Stimulated activated CD8-positive, alpha-beta memory T cell treated with anti-CD3 and anti-CD28 coated beads, Interleukin-12 subunit alpha, Interleukin-12 subunit beta, amount 100 ng/mL, for 24 hours (primary cell): ENCODE results near the gene SAP30L.

Source experiments
- DNase-seq: peaks from one replicate; pipeline ENCODE4 v3.0.0-alpha.2; 2020; ENCODE audit errors: extremely low read depth

The SAP30L gene

GRCh38 chr5:154480847-154481246, 35.0 kb downstream of the SAP30L start:
- no peak for DNase-seq

- no peak for DNase-seq
These were observed 36.0 kb downstream of the SAP30L start for GRCh38 chr5:154481584-154482381.

- no peak for DNase-seq
These were observed 37.0 kb downstream of the SAP30L start for GRCh38 chr5:154482528-154483449.

- no peak for DNase-seq
These were observed 38.0 kb downstream of the SAP30L start for GRCh38 chr5:154483654-154484392.

GRCh38 chr5:154484393-154485095, 38.7 kb downstream of the SAP30L start:
- no peak for DNase-seq

GRCh38 chr5:154485096-154485491, 39.3 kb downstream of the SAP30L start:
- no peak for DNase-seq

GRCh38 chr5:154485850-154486426, 40.1 kb downstream of the SAP30L start:
- no peak for DNase-seq

GRCh38 chr5:154486427-154486866, 40.6 kb downstream of the SAP30L start:
- no peak for DNase-seq

- DNase-seq: no peak
These were observed 41.7 kb downstream of the SAP30L start for GRCh38 chr5:154487541-154487940.

- no peak for DNase-seq
These were observed 46.1 kb downstream of the SAP30L start for GRCh38 chr5:154491941-154492340.

GRCh38 chr5:154493274-154493673, 47.5 kb downstream of the SAP30L start:
- no peak for DNase-seq

- DNase-seq: no peak
These were observed 48.2 kb downstream of the SAP30L start for GRCh38 chr5:154494036-154494435.

- DNase-seq: no peak
These were observed 52.8 kb downstream of the SAP30L start for GRCh38 chr5:154498591-154498990.

GRCh38 chr5:154498994-154499393, 53.2 kb downstream of the SAP30L start:
- no peak for DNase-seq

GRCh38 chr5:154501566-154501965, 55.8 kb downstream of the SAP30L start:
- DNase-seq: no peak

- DNase-seq: no peak
These were observed 56.4 kb downstream of the SAP30L start for GRCh38 chr5:154502180-154502579.

GRCh38 chr5:154503698-154504039, 57.9 kb downstream of the SAP30L start:
- no peak for DNase-seq

GRCh38 chr5:154505567-154505966, 59.8 kb downstream of the SAP30L start:
- DNase-seq: no peak

GRCh38 chr5:154506049-154506715, 60.4 kb downstream of the SAP30L start:
- no peak for DNase-seq

GRCh38 chr5:154506716-154507080, 60.9 kb downstream of the SAP30L start:
- DNase-seq: no peak

- DNase-seq: no peak
These were observed 62.3 kb downstream of the SAP30L start for GRCh38 chr5:154508114-154508513.
